ENCODE measurements around the gene GMCL2.

Gene GMCL2

GRCh38 chr5:178137991-178138390 is 49.2 kb downstream of the GMCL2 start:
- no peak for DNase-seq (ENCODE audit: low spot score)

GRCh38 chr5:178136990-178137389 is 50.2 kb downstream of the GMCL2 start:
- DNase-seq (ENCODE audit: low spot score): no peak

All from AG20443 (cell line).